AG04450 (cell line): ENCODE results near the gene ABCA7. TPM values are rescaled to one million over a fixed set of nuclear protein-coding genes. Genes with fewer than 3 reads are reported as not detected.

ENCODE experiments used
- CTCF ChIA-PET: fragments of 300-600, 350-600 bp; formaldehyde crosslinking; extraction: SDS; loops from one replicate; lab custom pipeline; 2022; ENCODE audit warnings: antibody characterized with exemption, inconsistent platforms; lab: Charles Lee
- POLR2A ChIA-PET: fragments of 350-600 bp; formaldehyde crosslinking; extraction: SDS; loops from one replicate; lab custom pipeline; 2021; ENCODE audit warnings: antibody characterized with exemption, inconsistent platforms; lab: Yijun Ruan, JAX
- DNase-seq: peaks from one replicate; pipeline ENCODE4 v3.0.0-alpha.2; 2011; ENCODE audit warnings: low read depth, low spot score
- H3K27ac ChIP-seq: one replicate; pipeline ENCODE4 v1.5.1; 2012; ENCODE audit warnings: low read depth, low read length, control low read depth
- H3K27me3 ChIP-seq: one replicate; pipeline ENCODE4 v1.6.0; 2012; ENCODE audit warnings: low read length; ENCODE audit not compliant: control insufficient read depth, insufficient read depth
- H3K4me3 ChIP-seq: 2 replicates; pipeline ENCODE4 v1.5.1; 2011; ENCODE audit warnings: mild to moderate bottlenecking, low read depth, low read length, control low read depth
- H3K9me3 ChIP-seq: 2 replicates; pipeline ENCODE4 v1.5.1; 2012; ENCODE audit warnings: low read length; ENCODE audit not compliant: control insufficient read depth, insufficient read depth
- polyA plus RNA-seq: library from polyadenylated mRNA; depleted of rRNA; stranded (reverse); fragments of >200 nt; gene quantifications from 2 replicates; pipeline ENCODE4 v1.2.3, GENCODE V29; 2011
- TF ChIP-seq, protein P1 (sequence below): IDR thresholded peaks from 2 replicates; pipeline ENCODE4 v1.5.1; 2011; ENCODE audit warnings: low read depth, low read length, control low read depth, inconsistent platforms

ABCA7 gene
- polyA plus RNA-seq, 1 experiment: 1.6 TPM

GRCh38 chr19:1066251-1066747 lies 26.4 kb downstream of the ABCA7 start:
- H3K27ac ChIP-seq: no peak overlapping the region
- no peak for DNase-seq
- ChIA-PET CTCF (no interaction called here), POLR2A (no interaction called here)
- H3K4me3 ChIP-seq: no peak overlapping the region
- peaks cover 31% of the 10 kb centered on the region for H3K27me3 ChIP-seq
- TF ChIP-seq, protein P1, sequence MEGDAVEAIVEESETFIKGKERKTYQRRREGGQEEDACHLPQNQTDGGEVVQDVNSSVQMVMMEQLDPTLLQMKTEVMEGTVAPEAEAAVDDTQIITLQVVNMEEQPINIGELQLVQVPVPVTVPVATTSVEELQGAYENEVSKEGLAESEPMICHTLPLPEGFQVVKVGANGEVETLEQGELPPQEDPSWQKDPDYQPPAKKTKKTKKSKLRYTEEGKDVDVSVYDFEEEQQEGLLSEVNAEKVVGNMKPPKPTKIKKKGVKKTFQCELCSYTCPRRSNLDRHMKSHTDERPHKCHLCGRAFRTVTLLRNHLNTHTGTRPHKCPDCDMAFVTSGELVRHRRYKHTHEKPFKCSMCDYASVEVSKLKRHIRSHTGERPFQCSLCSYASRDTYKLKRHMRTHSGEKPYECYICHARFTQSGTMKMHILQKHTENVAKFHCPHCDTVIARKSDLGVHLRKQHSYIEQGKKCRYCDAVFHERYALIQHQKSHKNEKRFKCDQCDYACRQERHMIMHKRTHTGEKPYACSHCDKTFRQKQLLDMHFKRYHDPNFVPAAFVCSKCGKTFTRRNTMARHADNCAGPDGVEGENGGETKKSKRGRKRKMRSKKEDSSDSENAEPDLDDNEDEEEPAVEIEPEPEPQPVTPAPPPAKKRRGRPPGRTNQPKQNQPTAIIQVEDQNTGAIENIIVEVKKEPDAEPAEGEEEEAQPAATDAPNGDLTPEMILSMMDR: no peak
- peaks cover 31% of the 10 kb centered on the region; the same call in 1 of the 2 replicates for H3K9me3 ChIP-seq

DNA sequence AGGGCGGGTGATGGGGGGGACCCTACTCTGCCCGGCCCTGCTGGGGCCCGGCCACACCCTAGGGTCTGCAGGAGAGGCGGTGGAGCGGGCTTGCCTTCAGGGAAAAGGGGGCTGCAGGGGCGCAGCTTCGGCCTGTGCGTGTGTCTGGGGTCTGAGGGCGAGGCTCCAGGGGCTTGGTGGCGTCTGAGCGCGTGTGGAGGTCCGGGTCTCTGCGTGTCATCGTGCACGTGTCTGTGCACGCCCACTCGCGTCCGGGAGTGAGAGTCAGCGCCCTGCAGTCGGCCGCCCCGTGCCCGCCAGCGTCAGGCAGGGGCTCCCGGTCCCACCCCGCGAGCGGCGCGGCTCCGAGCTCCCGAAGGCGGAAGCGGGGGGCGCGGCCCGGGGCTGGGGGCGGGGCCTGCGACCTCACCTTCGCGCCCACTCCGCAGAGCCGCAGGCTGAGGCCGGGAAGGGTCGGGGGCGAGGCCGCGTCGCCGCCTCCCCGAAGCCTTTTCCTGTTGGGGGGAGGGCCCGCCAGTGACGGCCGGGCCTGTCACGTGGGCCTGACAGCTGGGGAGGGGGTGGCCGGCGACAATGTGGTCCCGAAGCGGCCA lies 26.9 kb downstream of the ABCA7 start, which contains the start of gene ARHGAP45:
TSS of gene ARHGAP45 (plus strand) at position 420 of the 593 bp plus-strand sequence. CDS start 239 bp downstream, outside the sequence.
- H3K27ac ChIP-seq: no peak within 1 kb of the TSS
- peaks cover 31% of the 10 kb centered on the region for H3K27me3 ChIP-seq
- ChIA-PET CTCF (no interaction called here), POLR2A (interaction anchor here (0.5 kb wide), 1 partner anchor 149 kb away, joined by 4 read pairs; no protein-coding TSS in a partner anchor)
- no peak for DNase-seq
- H3K9me3 ChIP-seq: peaks cover 28% of the 10 kb centered on the region; the same call in 1 of the 2 replicates
- TF ChIP-seq, protein P1: no peak
- H3K4me3 ChIP-seq: peak within 1 kb of the TSS; percentile 40; the same call in 1 of the 2 replicates

DNA sequence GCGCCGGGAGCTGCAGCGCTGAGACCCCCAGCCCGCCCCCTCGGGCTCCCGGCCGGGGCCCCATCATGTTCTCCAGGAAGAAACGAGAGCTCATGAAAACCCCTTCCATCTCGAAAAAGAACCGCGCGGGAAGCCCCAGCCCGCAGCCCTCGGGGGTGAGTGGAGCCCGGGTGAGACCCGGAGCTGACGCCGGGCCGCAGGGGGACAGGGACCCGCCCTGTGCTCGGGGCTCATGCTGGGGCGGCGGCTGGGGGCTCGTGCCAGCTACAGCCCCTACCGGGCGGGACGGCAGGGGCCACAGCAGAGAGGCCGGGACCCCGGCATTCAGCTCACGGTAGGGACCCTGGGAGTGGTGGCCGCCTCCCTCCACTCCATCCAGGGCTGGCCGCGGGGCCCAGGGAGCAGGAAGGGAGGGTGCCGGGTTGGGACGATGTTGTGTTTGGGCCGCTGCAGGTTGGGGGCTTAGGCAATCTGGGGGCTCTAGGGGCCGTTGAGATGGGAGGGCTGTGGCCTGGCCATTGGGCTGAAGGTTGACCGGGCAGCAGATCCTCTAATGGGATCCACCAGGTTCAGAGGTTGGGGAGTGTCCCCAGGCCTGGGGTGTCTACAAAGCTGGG lies 27.5 kb downstream of the ABCA7 start:
- peak overlapping the region; percentile 32; the same call in 1 of the 2 replicates for H3K4me3 ChIP-seq
- H3K27me3 ChIP-seq: peaks cover 31% of the 10 kb centered on the region
- TF ChIP-seq, protein P1: no peak
- CTCF ChIA-PET: no interaction called here
- peaks cover 22% of the 10 kb centered on the region; the same call in 1 of the 2 replicates for H3K9me3 ChIP-seq
- POLR2A ChIA-PET: interaction anchor here (0.5 to 0.7 kb wide), 2 partner anchors 149 to 201 kb away, joined by 3 to 4 read pairs; partner anchors contain the start of gene CIRBP
- H3K27ac ChIP-seq: no peak overlapping the region
- DNase-seq: no peak

DNA sequence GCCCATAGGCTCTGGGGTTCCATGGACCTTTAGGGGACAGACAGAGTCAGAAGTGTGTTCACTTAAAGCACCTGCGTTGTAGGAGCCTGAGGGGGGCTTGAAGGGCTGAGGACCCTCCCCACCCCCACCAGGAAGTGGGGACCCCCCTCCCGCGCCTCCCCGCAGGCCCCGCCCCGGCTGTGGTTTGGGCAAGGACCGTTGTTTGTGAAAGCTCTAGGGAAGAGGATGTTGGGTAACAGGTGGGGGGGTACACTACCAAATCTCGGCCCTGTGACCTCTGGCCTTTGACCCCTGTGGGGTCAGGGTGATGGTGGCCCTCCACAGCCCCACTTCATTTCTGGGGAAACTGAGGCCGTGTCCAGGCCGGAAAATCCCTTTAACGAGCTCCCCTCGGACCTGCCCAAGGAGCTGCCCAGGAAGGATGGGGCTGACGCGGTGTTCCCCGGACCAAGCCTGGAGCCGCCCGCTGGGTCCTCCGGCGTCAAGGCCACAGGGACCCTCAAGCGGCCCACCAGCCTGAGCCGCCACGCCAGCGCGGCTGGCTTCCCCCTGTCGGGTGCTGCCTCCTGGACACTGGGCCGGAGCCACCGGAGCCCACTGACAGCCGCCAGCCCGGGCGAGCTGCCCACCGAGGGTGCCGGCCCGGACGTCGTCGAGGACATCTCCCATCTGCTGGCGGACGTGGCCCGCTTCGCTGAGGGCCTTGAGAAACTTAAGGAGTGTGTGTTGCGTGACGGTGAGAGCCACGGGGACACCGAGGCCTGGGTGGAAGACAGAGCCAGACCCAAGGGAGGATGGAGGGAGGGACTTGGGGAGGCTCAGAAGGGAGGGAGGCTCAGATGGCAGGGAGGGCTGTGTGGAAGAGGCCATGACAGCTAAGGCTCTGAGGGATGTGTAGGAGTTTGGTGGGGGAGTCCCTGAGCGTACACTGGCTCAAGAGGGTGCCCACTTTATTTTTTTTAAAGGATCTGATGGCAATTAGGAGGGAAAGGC lies 28.4 kb downstream of the ABCA7 start:
- TF ChIP-seq, protein P1: no peak
- peaks cover 31% of the 10 kb centered on the region for H3K27me3 ChIP-seq
- H3K4me3 ChIP-seq: no peak overlapping the region
- H3K27ac ChIP-seq: no peak overlapping the region
- peaks cover 13% of the 10 kb centered on the region; the same call in 1 of the 2 replicates for H3K9me3 ChIP-seq
- DNase-seq: no peak
- ChIA-PET POLR2A (interaction anchor here (0.7 kb wide), 1 partner anchor 201 kb away, joined by 3 read pairs; the partner anchor contains the start of gene CIRBP), CTCF (no interaction called here)
